IMR-90 (cell line): ENCODE results near the gene HUWE1. TPM values are rescaled to one million over a fixed set of nuclear protein-coding genes. Genes with fewer than 3 reads are reported as not detected.

Experiments
- ATAC-seq: fragments of 200-7000 bp; cut with Tn5 transposase; 2 replicates; pipeline ENCODE4 v1.9.1; 2020; ENCODE audit warnings: low read depth, mild to moderate bottlenecking, moderate library complexity
- BruUV-seq: library from RNA; stranded (reverse); fragments of 400-500 nt; replicated peaks from 2 replicates; lab custom pipeline; 2021; lab: Mats Ljungman, UMichigan
- CTCF ChIA-PET: fragments of 300-600 bp; formaldehyde crosslinking; extraction: SDS; loops from one replicate; lab custom pipeline; 2021; ENCODE audit warnings: antibody characterized with exemption; lab: Yijun Ruan, JAX
- POLR2A ChIA-PET: fragments of 300-600 bp; sonication (Branson Sonifier 250); formaldehyde crosslinking; loops from one replicate; lab custom pipeline; 2022; ENCODE audit warnings: antibody characterized with exemption; ENCODE audit not compliant: unreplicated experiment; lab: Charles Lee
- DNase-seq: peaks from one replicate; pipeline ENCODE4 v3.0.0; 2013
- H2AFZ ChIP-seq: replicated peaks from 2 replicates; pipeline ENCODE3; 2013; ENCODE audit warnings: low read length, mild to moderate bottlenecking; ENCODE audit not compliant: poor library complexity
- H2AK5ac ChIP-seq: 2 replicates; pipeline ENCODE4 v1.6.1; 2013; ENCODE audit warnings: low read depth, low read length, inconsistent platforms
- H2AK9ac ChIP-seq: replicated peaks from 2 replicates; pipeline ENCODE3; 2013; ENCODE audit warnings: mild to moderate bottlenecking, low read depth, low read length, moderate library complexity; ENCODE audit not compliant: poor library complexity
- H2BK120ac ChIP-seq: 2 replicates; pipeline ENCODE4 v1.6.1; 2013; ENCODE audit warnings: low read depth, low read length, inconsistent platforms
- H2BK15ac ChIP-seq: 3 replicates; pipeline ENCODE4 v1.6.1; 2013; ENCODE audit warnings: low read depth, low read length, inconsistent platforms
- H2BK20ac ChIP-seq: 2 replicates; pipeline ENCODE4 v1.6.1; 2013; ENCODE audit warnings: low read depth, mild to moderate bottlenecking, inconsistent platforms, low read length, moderate library complexity
- H2BK5ac ChIP-seq: 2 replicates; pipeline ENCODE4 v1.6.1; 2013; ENCODE audit warnings: mild to moderate bottlenecking, low read depth, low read length, inconsistent platforms; ENCODE audit not compliant: poor library complexity, severe bottlenecking
- H3K14ac ChIP-seq: replicated peaks from 2 replicates; pipeline ENCODE4 v1.6.1; 2013; ENCODE audit warnings: low read depth, low read length, inconsistent platforms
- H3K18ac ChIP-seq: 2 replicates; pipeline ENCODE4 v1.6.1; 2013; ENCODE audit warnings: low read depth, low read length, control low read depth
- H3K23ac ChIP-seq: 2 replicates; pipeline ENCODE4 v1.6.1; 2013; ENCODE audit warnings: low read depth, low read length, inconsistent platforms
- H3K27ac ChIP-seq: 2 replicates; pipeline ENCODE4 v1.5.1; 2013; ENCODE audit warnings: mild to moderate bottlenecking, control low read depth, low read length; ENCODE audit not compliant: insufficient read depth
- H3K27me3 ChIP-seq: 2 replicates; pipeline ENCODE4 v1.6.1; 2013; ENCODE audit warnings: low read length; ENCODE audit not compliant: control insufficient read depth, insufficient read depth
- H3K36me3 ChIP-seq: 2 replicates; pipeline ENCODE4 v1.6.1; 2013; ENCODE audit warnings: low read length, mixed read lengths; ENCODE audit not compliant: control insufficient read depth, insufficient read depth
- H3K4ac ChIP-seq: 2 replicates; pipeline ENCODE4 v1.6.1; 2013; ENCODE audit warnings: low read depth, low read length, inconsistent platforms
- H3K4me1 ChIP-seq: 2 replicates; pipeline ENCODE4 v1.6.1; 2013; ENCODE audit warnings: low read length, mixed read lengths; ENCODE audit not compliant: control insufficient read depth, insufficient read depth
- H3K4me2 ChIP-seq: 2 replicates; pipeline ENCODE4 v1.6.1; 2013; ENCODE audit warnings: low read depth, mild to moderate bottlenecking, control low read depth, low read length, moderate library complexity
- H3K4me3 ChIP-seq: 2 replicates; pipeline ENCODE4 v1.5.1; 2013; ENCODE audit warnings: low read depth, mild to moderate bottlenecking, control low read depth, low read length, moderate library complexity; ENCODE audit not compliant: insufficient read depth
- H3K56ac ChIP-seq: 2 replicates; pipeline ENCODE4 v1.6.1; 2013; ENCODE audit warnings: low read length, inconsistent platforms; ENCODE audit not compliant: insufficient read depth; ENCODE audit errors: extremely low read depth
- H3K79me1 ChIP-seq, 2 experiments: 2 replicates each; pipeline ENCODE4 v1.6.1; 2013; ENCODE audit warnings: low read length in 2 of 2, inconsistent platforms in 1 of 2, low read depth in 1 of 2
- H3K9ac ChIP-seq: 2 replicates; pipeline ENCODE4 v1.6.1; 2013; ENCODE audit warnings: low read depth, low read length, control low read depth
- H3K9me1 ChIP-seq: 2 replicates; pipeline ENCODE4 v1.6.1; 2013; ENCODE audit warnings: low read length, inconsistent platforms; ENCODE audit not compliant: insufficient read depth
- H3K9me3 ChIP-seq: 2 replicates; pipeline ENCODE4 v1.6.1; 2013; ENCODE audit warnings: low read length; ENCODE audit not compliant: control insufficient read depth, insufficient read depth
- H4K20me1 ChIP-seq: 2 replicates; pipeline ENCODE4 v1.6.1; 2013; ENCODE audit warnings: low read length, inconsistent platforms; ENCODE audit not compliant: insufficient read depth
- H4K5ac ChIP-seq: 2 replicates; pipeline ENCODE4 v1.6.1; 2013; ENCODE audit warnings: mild to moderate bottlenecking, low read depth, low read length, control low read depth
- H4K8ac ChIP-seq, 2 experiments: 2 replicates each; pipeline ENCODE4 v1.6.1; 2013; ENCODE audit warnings: low read depth in 2 of 2, low read length in 2 of 2, control low read depth in 1 of 2, inconsistent platforms in 1 of 2
- H4K91ac ChIP-seq: 2 replicates; pipeline ENCODE4 v1.6.1; 2013; ENCODE audit warnings: low read depth, low read length, inconsistent platforms; ENCODE audit not compliant: insufficient read depth
- ELK1 ChIP-seq: fragments of 150-350 bp; IDR thresholded peaks from 2 replicates; pipeline ENCODE4 v1.6.1; 2016; ENCODE audit warnings: low read depth, mild to moderate bottlenecking, low read length, moderate library complexity, borderline replicate concordance
- WGBS, 2 experiments: methylation state at CpG; one replicate each; pipeline versions ENCODE4 v1.1.5 to v1.1.7; 2013; ENCODE audit warnings: missing lambda C conversion rate in 2 of 2; ENCODE audit not compliant: insufficient read length in 1 of 2; ENCODE audit errors: extremely low coverage in 2 of 2; 5-methylcytosine and 5-hydroxymethylcytosine counted together
- dilution Hi-C: fragments of 300-500 bp; cut with HindIII; formaldehyde crosslinking; loops from one replicate; pipeline ENCODE4 v1.14.3; 2018; ENCODE audit warnings: low sequenced_read_pairs; ENCODE audit not compliant: unreplicated experiment
- in situ Hi-C: fragments of 300-500 bp; cut with MboI; formaldehyde crosslinking; loops from 3 replicates; pipeline ENCODE4 v1.14.3; 2019; ENCODE audit warnings: low sequenced_read_pairs, inconsistent platforms, mixed read lengths
- intact Hi-C: fragments of 100-400 bp; cut with micrococcal nuclease; formaldehyde crosslinking; loops from 2 replicates; pipeline ENCODE4 v1.10.0; 2022
- polyA plus RNA-seq, 3 experiments: library from polyadenylated mRNA; depleted of rRNA; stranded (reverse); fragments of >200 nt; gene quantifications; 2 replicates each; pipeline ENCODE4 v1.2.3, GENCODE V29; 2012; ENCODE audit warnings: low replicate concordance in 1 of 3
- total RNA-seq: library from RNA; depleted of rRNA; stranded (reverse); fragments of >200 nt; gene quantifications from 2 replicates; pipeline ENCODE4 v1.2.3, GENCODE V29; 2012

The HUWE1 gene
- total and polyA plus RNA-seq, 2 of the 4 experiments (the other 2 are of a cell fraction) = 47.6 to 57.7 TPM

- intact Hi-C loops (loop anchor here (5.0 to 10.0 kb wide), 2 partner anchors 147 to 499 kb away; partner anchors contain the start of gene FAM120C), in situ Hi-C loops (no loop called here), dilution Hi-C loops (no loop called here)
- Histone ChIP-seq H4K5ac (0 out of 2 replicates have a peak overlapping the region, but pooled peaks have one; percentile 46), H3K56ac (no peak overlapping the region; the same call in 1 of the 2 replicates), H2BK20ac (no peak overlapping the region), H3K4me3 (peak overlapping the region; percentile 99), H3K27ac (peak overlapping the region; percentile 84), H3K14ac (no peak overlapping the region), H2AK5ac (no peak overlapping the region), H3K79me1 (no peaks in the 10 kb centered on the region), H3K18ac (no peak overlapping the region), H3K9me3 (no peaks in the 10 kb centered on the region), H2AFZ (peak overlapping the region; percentile 91), H3K4ac (no peak overlapping the region), H2BK15ac (no peak overlapping the region), H3K27me3 (peaks cover 2% of the 10 kb centered on the region; the same call in 1 of the 2 replicates), H3K4me1 (no peaks in the 10 kb centered on the region), H2BK120ac (no peak overlapping the region), H4K8ac (no peak overlapping the region), H3K9me1 (no peaks in the 10 kb centered on the region), H3K9ac (peak overlapping the region; percentile 91), H2BK5ac (peak overlapping the region; percentile 48), H3K4me2 (peak overlapping the region; percentile 80), H4K20me1 (peaks cover 21% of the 10 kb centered on the region), H2AK9ac (no peak overlapping the region), H3K36me3 (peaks cover 2% of the 10 kb centered on the region; the same call in 1 of the 2 replicates), H4K91ac (no peak overlapping the region), H3K23ac (peak overlapping the region; percentile 40; the same call in 1 of the 2 replicates)
- no peak for TF ChIP-seq ELK1
- DNase-seq (peak; percentile 1), ATAC-seq (no peak)
- no TSS peak for BruUV-seq
- POLR2A ChIA-PET = interaction anchor here (0.6 kb wide), 1 partner anchor 302 kb away, joined by 4 read pairs; no protein-coding TSS in a partner anchor
- CTCF ChIA-PET = no interaction called here
- WGBS, 2 experiments = no CpG with 5 or more reads among the region's 4 CpGs
Observed at GRCh38 chrX:53685711-53686110, 808 bp downstream of the HUWE1 start.
